Gastroesophageal sphincter (tissue), 4 donors: ENCODE results near the gene PTGDS. TPM values are rescaled to one million over a fixed set of nuclear protein-coding genes. Genes with fewer than 3 reads are reported as not detected.
A peak's percentile ranks its signal among the peaks of the same experiment; 100 is the strongest.

ENCODE experiments used
- ATAC-seq: fragments of 150-250 bp; one replicate; pipeline ENCODE4 v1.9.1; 2016; ENCODE audit warnings: mild to moderate bottlenecking, moderate library complexity
- H3K27ac ChIP-seq, 4 donors: fragments of 200-600 bp; sonication (generic) in 3 of 4; 1 replicate in 3 of 4; 2 replicates in 1 of 4; pipeline ENCODE4 v1.5.1; 2016 to 2019
- H3K27me3 ChIP-seq: fragments of 200-600 bp; sonication (generic); one replicate; pipeline ENCODE4 v1.5.1; 2019
- H3K36me3 ChIP-seq, 2 donors: fragments of 200-600 bp; sonication (generic); one replicate each; pipeline ENCODE4 v1.5.1; 2019; ENCODE audit warnings: control low read depth in 1 of 2
- H3K4me1 ChIP-seq, 3 donors: fragments of 200-600 bp; sonication (generic); 1 replicate in 2 of 3; 2 replicates in 1 of 3; pipeline ENCODE4 v1.5.1; 2016 to 2019; ENCODE audit warnings: control low read depth in 2 of 3
- H3K4me3 ChIP-seq, 2 donors: fragments of 200-600 bp; sonication (generic); one replicate each; pipeline ENCODE4 v1.5.1; 2019; ENCODE audit warnings: mild to moderate bottlenecking in 1 of 2, moderate library complexity in 1 of 2
- H3K9me3 ChIP-seq, 3 donors: fragments of 200-600 bp; sonication (generic); one replicate each; pipeline ENCODE4 v1.5.1; 2017 to 2019; ENCODE audit warnings: control low read depth in 2 of 3
- EP300 ChIP-seq: sonication (generic); formaldehyde crosslinking; IDR thresholded peaks from one replicate; pipeline ENCODE4 v1.6.1; 2017; ENCODE audit warnings: antibody characterized with exemption, mild to moderate bottlenecking
- POLR2A ChIP-seq, 2 donors: fragments of 450-650 bp; IDR thresholded peaks; one replicate each; pipeline ENCODE4 v1.6.1; 2017; ENCODE audit warnings: antibody characterized with exemption in 2 of 2, mild to moderate bottlenecking in 2 of 2, moderate library complexity in 1 of 2
- POLR2AphosphoS5 ChIP-seq: sonication (generic); formaldehyde crosslinking; IDR thresholded peaks from one replicate; pipeline ENCODE4 v1.6.1; 2017; ENCODE audit warnings: antibody characterized with exemption
- WGBS, 2 donors: methylation state at CpG; one replicate each; pipeline ENCODE4 v1.1.5; 2018; ENCODE audit warnings: low coverage in 1 of 2; 5-methylcytosine and 5-hydroxymethylcytosine counted together
- total RNA-seq, 4 donors: library from RNA; depleted of rRNA; stranded (reverse); fragments of >200 nt; gene quantifications; one replicate each; pipeline ENCODE4 v1.1.0, GENCODE V29; 2016
- TF ChIP-seq, protein P1 (sequence below), 4 experiments: fragments of 200-600 bp in 2 of 4; fragments of 450-650 bp in 2 of 4; sonication (generic) in 1 of 4; IDR thresholded peaks; one replicate each; pipeline ENCODE4 v1.5.1; 2017 to 2019; ENCODE audit warnings: antibody characterized with exemption in 4 of 4, mild to moderate bottlenecking in 2 of 4, moderate library complexity in 2 of 4

Gene PTGDS
- total RNA-seq, 4 donors from 2014 or later = 7.4 to 132 (median 29.7) TPM

DNA sequence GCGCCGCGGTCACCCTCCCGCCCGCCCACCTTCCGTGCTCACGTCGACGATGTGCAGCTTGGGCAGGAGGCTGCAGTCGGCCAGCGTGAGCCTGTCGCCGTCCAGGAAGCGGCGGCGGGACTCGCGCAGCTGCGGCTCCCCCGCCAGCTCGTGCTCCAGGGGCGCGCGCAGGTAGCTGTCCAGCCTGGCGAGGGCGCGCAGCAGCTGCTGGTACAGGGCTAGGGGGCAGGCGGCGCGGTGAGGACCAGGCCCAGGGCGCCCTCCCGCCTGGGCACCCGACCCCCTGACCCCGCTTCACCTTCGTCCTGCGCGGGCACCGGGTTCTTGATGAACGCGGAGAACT lies 17.6 kb downstream of the PTGDS start:
- peak overlapping the region in 1 of 2 donors; percentile 28 for H3K4me3 ChIP-seq
- no CpG with 5 or more reads among the region's 40 CpGs for WGBS, 2 donors
- ATAC-seq = no peak
- H3K9me3 ChIP-seq = no peaks in the 10 kb centered on the region
- peaks cover 55% of the 10 kb centered on the region for H3K27me3 ChIP-seq
- H3K4me1 ChIP-seq = peaks cover 0 to 53% (median 31%) of the 10 kb centered on the region in 3 donors
- TF ChIP-seq EP300 = no peak
- TF ChIP-seq, protein P1, sequence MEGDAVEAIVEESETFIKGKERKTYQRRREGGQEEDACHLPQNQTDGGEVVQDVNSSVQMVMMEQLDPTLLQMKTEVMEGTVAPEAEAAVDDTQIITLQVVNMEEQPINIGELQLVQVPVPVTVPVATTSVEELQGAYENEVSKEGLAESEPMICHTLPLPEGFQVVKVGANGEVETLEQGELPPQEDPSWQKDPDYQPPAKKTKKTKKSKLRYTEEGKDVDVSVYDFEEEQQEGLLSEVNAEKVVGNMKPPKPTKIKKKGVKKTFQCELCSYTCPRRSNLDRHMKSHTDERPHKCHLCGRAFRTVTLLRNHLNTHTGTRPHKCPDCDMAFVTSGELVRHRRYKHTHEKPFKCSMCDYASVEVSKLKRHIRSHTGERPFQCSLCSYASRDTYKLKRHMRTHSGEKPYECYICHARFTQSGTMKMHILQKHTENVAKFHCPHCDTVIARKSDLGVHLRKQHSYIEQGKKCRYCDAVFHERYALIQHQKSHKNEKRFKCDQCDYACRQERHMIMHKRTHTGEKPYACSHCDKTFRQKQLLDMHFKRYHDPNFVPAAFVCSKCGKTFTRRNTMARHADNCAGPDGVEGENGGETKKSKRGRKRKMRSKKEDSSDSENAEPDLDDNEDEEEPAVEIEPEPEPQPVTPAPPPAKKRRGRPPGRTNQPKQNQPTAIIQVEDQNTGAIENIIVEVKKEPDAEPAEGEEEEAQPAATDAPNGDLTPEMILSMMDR (IDR thresholded peaks at IDR 0.05) = no peak
- no peak for TF ChIP-seq POLR2A (IDR thresholded peaks at IDR 0.05)
- TF ChIP-seq POLR2AphosphoS5 = no peak
- H3K36me3 ChIP-seq = peaks cover 0 to 18% of the 10 kb centered on the region in 2 donors
- H3K27ac ChIP-seq = no peak overlapping the region

DNA sequence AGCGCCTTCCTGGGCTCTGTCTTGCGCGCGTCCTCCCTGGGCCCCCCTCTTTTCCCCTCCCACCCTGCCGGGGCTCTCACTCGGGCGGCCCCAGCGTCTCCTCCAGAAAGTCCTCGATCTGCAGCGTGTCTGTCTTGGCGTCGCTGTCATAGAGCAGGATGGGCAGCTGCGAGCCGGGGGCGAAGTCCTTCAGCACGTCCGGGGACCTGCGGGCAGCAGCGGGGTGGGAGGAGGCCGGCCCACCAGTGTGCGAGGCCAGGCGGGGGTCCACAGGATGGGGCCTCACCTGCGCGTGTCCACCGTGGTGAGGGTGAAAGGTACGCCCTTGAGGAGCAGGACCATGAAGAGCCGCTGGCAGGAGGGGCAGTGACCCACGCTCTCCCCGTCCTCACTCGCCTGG lies 18.1 kb downstream of the PTGDS start:
- Histone ChIP-seq H3K4me3 (peak overlapping the region in 1 of 2 donors; percentile 28), H3K4me1 (peaks cover 0 to 53% (median 31%) of the 10 kb centered on the region in 3 donors), H3K36me3 (peaks cover 0 to 18% of the 10 kb centered on the region in 2 donors), H3K27ac (peak overlapping the region in 1 of 4 donors; percentile 35), H3K9me3 (no peaks in the 10 kb centered on the region), H3K27me3 (peaks cover 58% of the 10 kb centered on the region)
- ATAC-seq = no peak
- no peak for TF ChIP-seq POLR2A (IDR thresholded peaks at IDR 0.05)
- TF ChIP-seq EP300 = no peak
- TF ChIP-seq POLR2AphosphoS5 = no peak
- TF ChIP-seq, protein P1 (IDR thresholded peaks at IDR 0.05) = no peak
- no CpG with 5 or more reads among the region's 30 CpGs for WGBS, 2 donors

DNA sequence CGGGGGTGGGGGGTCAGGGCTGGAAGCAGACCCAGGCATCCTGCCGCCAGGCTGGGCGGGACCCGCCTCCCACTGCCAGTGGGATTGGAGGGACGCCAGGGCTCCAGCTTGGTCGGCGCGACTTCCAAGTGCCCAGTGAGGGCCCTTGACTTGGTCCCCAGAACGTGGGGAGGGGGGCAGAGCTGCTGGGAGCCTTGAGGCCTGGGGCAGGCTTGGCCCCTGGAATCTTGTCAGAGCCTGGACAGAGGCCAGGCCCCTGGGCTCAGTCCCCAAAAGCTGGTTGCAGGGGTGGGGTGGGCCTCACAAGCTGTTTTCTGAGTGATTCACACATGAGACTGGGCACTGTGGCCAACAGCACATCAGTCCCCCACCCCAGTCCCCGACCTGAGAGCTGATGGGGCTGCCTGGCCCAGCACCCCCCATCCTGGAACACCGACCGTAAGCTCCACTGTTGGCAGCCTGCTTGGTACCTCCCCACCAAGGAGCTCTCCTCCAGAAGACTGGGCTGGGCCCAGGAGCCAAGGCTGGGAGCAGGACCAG lies 18.5 kb downstream of the PTGDS start:
- H3K27me3 ChIP-seq = peaks cover 58% of the 10 kb centered on the region
- H3K4me3 ChIP-seq = peak overlapping the region in 1 of 2 donors; percentile 28
- ATAC-seq = no peak
- H3K36me3 ChIP-seq = peaks cover 0 to 18% of the 10 kb centered on the region in 2 donors
- no peak for TF ChIP-seq EP300
- TF ChIP-seq, protein P1 (IDR thresholded peaks at IDR 0.05) = no peak
- no peak for TF ChIP-seq POLR2AphosphoS5
- no peak for TF ChIP-seq POLR2A (IDR thresholded peaks at IDR 0.05)
- H3K27ac ChIP-seq = peak overlapping the region in 1 of 4 donors; percentile 35
- H3K9me3 ChIP-seq = no peaks in the 10 kb centered on the region
- no CpG with 5 or more reads among the region's 12 CpGs for WGBS, 2 donors
- peaks cover 0 to 53% (median 31%) of the 10 kb centered on the region in 3 donors for H3K4me1 ChIP-seq

DNA sequence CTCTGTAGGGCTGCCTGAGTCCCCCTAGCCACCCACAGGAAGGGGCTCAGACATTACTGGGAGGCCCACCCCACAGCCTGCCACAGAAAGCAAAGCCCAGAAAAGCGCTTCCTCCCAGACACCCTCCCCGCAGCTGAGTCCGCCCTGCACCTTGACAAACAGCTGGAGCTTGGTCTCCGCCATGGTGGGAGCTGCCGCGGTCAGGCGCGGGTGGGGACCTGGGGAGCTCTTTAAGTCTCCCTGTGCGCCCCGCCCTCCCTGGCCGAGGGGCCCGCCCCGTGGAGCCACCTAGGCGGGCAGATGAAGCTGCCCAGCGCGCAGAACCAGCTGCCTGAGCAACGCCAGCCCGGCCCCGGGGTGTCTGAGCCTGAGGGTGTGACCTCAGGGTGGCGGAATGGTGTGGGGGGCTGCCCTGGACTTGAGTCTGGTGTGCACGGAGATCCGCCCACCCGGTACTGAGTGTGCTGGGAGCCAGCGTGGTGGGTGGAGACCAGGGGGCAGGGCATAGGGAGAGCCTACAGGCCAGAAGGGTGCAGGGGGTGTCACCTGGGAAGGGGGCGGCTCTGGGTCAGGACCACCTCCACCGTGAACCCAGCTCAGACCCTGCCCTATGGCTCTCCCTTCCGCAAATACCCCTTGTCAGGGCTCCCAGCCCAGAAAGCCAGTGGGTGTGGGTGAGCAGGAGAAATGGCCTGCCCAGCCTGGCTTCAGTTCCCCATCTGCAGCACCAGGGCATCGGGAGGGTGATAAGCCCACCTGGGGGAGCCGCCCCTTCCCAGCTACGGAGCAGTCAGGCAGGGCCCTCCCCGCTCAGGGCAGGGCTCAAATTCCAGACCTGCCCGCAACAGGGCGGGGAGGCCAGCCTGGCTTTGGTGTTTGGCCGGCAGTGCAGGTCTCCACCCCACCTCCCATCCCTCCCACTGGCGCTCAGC lies 19.3 kb downstream of the PTGDS start, which contains the start of gene CLIC3:
Gene CLIC3, minus strand, starts transcription at position 208 of the 932 bp plus-strand sequence. Its CDS starts 25 bp downstream, at position 183.
- peak within 1 kb of the TSS in 1 of 4 donors; percentile 35 for H3K27ac ChIP-seq

More for the DNA sequence above, 19.3 kb downstream of the PTGDS start, which contains the start of gene CLIC3:
- Histone ChIP-seq H3K27me3 (peaks cover 58% of the 10 kb centered on the region), H3K36me3 (peaks cover 0 to 18% of the 10 kb centered on the region in 2 donors), H3K4me1 (peaks cover 0 to 48% (median 31%) of the 10 kb centered on the region in 3 donors), H3K4me3 (peak within 1 kb of the TSS in 1 of 2 donors; percentile 28), H3K9me3 (no peaks in the 10 kb centered on the region)
- WGBS, 2 donors = no CpG with 5 or more reads among the region's 35 CpGs
- no peak for TF ChIP-seq POLR2AphosphoS5
- TF ChIP-seq, protein P1 (IDR thresholded peaks at IDR 0.05) = no peak
- ATAC-seq = no peak
